Ramos (cell line): ENCODE measurements around the gene NUDT11.
"Not testable (repeated sequence)": the region's sequence is repeated elsewhere in the genome, so short reads cannot be mapped to it uniquely, and the experiment has no call there.

Experiments used
- in situ Hi-C: fragments of 300-500 bp; cut with MboI; formaldehyde crosslinking; loops from one replicate; pipeline ENCODE4 v1.14.3; 2022; ENCODE audit warnings: low sequenced_read_pairs; ENCODE audit not compliant: unreplicated experiment

Gene NUDT11

DNA sequence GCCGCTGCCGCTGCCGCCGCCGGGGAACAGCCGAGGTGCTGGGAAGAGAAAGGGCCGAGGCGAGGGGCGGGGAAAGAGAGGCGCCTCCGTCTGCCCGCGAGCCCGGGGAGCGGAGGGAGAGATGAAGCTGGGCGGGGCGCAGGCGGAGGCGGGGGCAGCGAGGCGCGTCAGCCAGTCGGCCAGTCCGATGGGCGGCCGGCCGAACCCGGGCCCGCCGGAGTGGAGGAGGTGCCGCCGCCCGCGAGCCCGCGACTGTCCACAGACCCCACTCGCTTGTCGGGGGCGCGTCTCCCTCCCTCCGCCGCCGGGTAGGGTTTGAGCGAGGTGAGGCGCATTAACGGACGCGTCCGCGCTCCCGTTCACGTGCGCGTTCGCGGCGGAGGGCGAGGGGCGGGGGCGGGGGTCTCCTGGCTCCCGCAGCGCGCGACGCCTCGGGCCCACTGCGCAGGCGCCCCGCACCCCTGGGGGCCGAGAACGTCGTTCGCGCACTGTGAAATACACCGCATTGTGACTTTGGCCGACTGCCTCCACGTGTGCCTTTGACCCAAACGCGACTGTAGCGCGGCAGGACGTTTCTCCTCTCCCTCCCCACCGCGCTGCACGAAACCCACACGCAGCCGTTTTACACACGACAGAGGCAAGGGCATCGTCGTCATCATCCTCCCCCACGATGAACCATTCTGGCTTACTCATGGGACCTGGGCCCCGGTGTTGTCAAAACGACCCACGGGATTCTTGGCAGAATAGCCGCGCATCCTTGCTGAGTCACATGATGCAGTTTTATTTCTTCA is at the start of gene NUDT11:
Gene NUDT11 (minus strand): TSS at position 92 of the 791 bp plus-strand sequence. CDS start 148 bp downstream, outside the sequence.
- in situ Hi-C loops: no loop called here

DNA sequence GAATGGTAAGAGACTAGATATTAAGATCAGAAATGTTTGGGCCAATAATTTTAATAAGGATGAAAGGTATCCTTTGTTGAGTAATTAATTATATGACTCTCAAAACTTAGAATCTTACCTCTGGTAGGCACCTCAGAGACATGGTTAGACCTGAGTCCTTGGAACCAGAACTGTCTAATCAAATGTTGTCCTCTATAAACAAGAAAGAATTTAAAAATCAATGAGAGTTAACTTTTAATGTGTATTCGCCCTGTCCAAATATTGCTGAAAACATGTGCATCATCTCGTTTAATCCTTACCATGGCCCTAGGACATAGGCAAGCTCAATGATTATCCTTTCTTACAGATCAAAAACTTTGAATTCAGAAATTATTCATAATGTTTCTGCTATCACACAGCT is 24.0 kb upstream of the NUDT11 start:
- in situ Hi-C loops: no loop called here

DNA sequence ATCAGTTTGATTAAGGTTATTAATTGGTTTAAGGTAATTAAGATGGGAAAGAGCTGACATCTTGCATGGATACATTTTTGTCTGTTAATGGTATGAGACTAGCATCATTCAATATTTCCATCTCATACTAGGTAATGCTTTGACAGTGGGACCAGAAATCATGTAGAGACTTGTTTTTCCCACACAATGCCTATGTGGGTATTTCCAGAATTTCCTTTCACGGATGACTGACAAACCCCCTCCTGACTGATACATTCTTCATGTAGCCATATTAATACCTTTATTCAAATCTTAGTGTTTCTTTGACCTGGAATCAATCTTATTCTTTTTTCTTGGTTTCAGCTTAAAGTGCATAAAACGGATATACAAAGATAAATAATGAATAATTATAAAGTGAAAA is 22.7 kb upstream of the NUDT11 start:
- in situ Hi-C loops: not testable (repeated sequence)

DNA sequence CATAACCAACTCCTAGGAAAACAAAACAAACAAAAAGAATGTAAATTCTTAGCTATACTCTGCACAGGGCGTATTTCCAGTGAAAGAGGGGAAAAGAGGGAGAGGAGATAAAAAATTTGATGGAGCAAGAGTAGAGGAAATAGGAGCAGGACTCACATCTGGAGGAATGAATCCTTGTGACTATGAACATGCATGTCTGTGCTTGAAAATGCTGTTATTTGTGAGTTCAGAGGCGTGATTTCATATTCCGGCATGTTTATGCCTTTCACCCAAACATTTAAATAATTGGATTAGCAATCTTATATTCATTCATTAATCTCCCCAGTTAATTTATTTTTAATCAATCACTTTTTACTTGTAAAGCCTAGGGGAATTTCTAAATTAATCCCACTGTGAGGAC is 11.2 kb upstream of the NUDT11 start:
- in situ Hi-C loops: no loop called here

DNA sequence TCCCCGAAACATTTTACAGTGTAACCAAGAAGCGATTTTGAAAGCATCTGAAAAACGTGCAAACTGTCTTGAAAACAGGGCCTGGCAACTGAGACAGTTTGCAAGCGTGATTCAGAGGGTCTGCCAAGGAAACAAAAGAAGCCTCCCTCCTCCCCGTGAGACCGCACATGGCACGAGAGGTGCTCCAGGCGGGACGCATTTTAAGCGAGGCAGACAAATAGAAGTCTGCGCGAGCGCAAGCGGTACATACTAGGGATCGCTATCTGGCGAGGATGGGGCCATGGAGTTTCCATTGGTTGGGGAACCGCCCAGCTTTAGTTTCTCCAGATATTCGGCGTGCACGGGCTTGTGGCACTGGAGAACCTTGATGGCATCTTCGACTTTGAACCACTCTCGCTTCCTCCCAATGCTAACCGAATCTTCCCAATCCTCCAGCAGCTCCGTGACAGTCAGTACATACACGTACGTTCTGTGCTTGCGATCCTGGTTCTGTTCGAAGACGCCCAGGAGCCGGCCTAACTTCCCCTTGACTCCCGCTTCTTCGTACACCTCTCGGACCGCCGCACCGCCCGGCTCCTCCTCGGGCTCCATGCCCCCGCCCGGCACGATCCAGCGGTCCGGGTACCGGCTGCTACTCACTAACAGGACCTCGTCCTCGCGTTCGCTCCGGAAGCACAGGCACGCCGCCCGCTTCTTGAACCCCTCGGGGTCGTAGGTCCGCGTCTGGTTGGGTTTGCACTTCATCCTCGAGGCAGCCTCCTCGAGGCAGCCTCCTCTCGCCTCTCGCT is 497 bp downstream of the NUDT11 start:
- in situ Hi-C loops: not testable (repeated sequence)

DNA sequence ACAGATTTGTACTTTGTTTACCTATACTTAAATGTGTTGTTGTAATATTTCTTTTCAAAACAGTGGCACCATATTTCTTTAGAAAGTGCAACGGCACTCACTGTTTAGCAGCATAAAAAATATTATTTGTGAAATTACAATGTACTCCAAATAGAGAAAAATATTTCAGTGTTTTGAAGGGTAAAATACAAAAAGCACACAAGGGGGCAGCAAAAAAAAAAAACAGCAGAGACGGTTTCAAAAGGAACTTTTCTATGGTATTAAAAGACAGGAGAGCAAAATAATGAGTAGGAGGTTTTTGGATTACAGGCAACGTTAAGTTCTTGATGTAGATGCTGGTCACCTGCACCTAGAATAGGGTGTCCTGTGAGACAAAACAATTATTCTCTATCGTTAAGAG is 2.0 kb downstream of the NUDT11 start:
- in situ Hi-C loops: no loop called here

DNA sequence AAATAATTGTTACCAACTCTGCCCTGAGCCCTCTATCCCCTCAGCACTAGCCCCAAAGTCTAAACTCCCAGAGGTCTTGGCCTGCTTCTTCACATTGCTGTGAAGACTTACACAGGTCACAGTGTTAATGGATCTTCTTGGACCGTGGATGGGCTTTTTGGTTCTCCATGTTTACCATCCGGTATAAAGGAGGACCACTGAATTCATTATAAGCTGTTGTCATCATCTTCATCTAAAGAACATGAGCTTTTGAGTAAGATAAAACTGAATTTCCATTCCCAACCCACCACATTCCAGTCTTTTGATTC is 8.5 kb downstream of the NUDT11 start:
- in situ Hi-C loops: no loop called here

DNA sequence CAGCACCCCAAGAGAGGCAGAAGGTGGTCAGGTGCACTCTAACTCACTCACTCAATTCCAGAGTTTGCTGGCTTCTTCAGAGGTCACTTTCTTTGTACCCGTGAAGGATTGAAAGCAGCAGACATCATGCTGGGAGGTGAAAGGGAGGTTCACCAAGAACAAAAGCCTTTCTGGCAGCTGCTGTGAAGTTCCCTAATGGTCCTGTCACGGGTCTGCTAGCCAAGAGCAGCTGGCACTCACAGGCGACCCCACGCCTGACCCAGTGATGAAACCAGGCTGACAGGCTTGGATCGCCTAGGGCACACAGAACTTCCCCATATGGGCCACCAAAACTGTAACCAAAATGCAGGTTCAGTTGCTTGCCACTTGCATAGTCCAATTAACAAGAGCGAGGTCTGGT is 11.8 kb downstream of the NUDT11 start:
- in situ Hi-C loops: no loop called here

DNA sequence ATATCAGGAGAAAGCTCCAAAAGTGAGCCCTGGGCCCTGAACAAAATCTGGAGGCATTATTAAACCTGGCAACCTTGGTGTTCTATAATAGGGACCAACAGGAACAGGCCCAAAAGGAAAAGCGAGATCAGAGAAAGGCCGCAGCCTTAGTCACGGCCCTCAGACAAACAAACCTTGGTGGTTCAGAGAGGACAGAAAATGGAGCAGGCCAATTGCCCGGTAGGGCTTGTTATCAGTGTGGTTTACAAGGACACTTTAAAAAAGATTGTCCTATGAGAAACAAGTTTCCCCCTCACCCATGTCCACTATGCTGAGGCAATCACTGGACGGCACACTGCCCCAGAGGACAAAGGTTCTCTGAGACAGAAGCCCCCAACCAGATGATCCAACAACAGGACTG is 14.0 kb downstream of the NUDT11 start:
- in situ Hi-C loops: not testable (repeated sequence)

DNA sequence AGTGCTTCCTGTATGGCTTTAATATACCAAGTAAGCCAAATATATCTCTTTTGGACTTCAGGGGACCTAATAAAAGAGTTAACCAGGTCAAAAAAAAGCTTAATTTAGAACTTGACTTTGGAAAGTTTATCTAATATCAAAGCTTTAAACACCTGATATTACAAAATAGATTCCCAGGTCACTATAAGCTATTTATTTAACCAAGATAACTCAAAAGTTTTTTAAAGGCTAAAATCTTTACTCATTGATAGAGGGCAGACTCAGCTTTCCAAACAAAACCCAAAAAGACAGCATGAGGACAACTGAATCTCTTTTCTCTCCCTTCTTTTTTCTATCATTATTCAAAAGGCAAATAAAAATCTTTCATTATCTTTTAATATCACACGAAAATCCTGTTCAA is 19.5 kb downstream of the NUDT11 start:
- in situ Hi-C loops: no loop called here

DNA sequence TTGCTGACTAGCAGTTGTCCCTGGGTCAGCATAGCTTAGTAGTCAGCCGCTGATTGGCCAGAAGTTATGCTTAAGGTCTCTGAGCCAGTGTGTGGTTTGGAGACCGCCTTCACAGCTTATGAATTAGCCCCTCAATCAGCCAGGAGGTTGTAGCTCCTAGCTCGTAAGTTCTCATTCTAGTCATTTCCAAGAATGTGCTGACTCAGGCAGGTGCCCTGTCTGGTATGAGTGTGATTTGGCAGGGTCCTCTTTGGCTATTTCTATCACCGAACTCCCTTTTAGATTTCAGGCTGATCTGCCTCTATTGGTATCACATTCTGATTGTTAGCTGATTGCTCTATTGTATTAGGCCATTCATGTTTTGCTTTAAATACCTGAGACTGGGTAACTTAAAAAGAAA is 33.1 kb downstream of the NUDT11 start:
- in situ Hi-C loops: no loop called here

DNA sequence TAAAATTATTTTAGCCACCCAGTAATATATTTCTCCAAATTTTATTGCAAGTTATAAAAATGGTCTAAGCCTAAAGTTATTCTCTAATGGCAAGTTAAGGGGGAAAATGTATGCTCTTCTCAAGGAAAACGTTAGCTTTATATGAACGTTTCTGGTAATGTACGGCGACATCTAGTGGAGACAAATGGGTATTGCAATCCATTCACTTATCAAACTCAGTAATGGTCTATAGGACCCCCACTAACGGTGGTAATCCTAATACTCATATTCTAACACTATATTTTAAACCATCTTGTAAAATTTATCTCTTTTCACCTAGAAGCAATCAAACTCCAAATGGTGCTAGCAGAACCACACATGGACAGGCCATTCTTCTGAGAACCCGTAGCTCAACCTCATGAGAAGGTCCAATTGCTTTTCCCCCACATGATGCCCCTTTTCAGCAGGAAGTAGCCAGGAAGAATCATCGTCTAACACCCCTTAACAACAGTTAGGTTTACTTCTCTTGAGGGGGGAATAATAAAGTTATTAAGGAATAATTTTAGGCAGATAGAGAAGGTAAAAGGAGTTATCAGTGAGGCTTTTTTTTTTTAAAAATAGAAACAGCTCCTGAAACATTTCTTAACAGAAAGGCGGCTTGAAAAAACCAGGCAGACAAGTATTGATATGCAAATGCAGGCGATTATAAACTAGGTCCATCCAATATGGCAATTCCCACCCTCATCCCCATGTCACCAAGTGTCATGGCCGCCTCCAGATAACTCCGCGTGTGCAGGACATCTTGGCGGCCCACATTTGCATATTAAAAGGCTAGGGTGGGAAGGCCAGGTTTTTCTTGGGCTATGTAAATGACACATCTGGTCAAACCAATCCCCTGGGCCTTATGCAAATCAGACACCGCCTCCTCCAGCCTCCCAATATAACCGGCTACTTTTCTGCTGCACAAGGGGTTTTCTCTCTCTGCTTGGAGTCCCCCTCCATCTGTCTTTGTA is 35.0 kb downstream of the NUDT11 start:
- in situ Hi-C loops: no loop called here

DNA sequence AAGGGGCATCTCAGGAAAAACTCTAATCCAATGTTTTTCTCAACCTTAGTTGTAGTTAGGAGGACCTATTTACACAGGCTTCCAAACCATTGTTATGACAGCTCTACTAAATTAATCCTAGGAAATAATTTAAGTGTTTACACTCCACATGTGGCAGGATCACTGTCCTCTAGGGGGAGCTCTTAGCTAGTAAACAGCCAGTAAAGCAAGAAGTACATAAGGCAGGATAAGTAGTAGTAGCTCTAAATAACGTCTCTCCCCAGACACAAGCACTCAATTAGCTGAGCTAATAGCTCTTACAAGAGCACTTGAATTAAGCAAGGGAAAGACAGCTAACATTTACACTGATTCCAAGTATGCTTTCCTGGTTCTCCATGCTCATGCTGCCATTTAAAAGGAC is 37.3 kb downstream of the NUDT11 start:
- in situ Hi-C loops: no loop called here

DNA sequence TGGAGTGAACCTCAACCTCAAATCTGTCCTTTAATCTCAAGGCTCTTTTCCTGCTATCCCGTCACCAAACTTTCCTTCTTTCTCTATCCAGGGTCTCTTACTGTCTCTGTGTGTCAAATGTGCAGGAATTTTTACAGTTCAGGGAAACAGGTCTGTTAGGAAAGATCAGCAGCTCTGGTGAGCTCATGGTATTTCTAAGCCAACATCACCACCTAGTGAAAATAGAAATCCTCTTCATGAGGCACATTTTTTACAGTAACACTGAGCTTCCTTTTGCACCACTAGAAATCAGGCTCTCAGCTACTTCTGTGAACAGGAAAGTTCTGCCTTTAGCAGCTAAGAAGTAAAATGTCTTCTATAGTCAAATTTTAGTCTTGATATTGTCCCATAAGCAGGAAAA is 39.6 kb downstream of the NUDT11 start:
- in situ Hi-C loops: no loop called here

DNA sequence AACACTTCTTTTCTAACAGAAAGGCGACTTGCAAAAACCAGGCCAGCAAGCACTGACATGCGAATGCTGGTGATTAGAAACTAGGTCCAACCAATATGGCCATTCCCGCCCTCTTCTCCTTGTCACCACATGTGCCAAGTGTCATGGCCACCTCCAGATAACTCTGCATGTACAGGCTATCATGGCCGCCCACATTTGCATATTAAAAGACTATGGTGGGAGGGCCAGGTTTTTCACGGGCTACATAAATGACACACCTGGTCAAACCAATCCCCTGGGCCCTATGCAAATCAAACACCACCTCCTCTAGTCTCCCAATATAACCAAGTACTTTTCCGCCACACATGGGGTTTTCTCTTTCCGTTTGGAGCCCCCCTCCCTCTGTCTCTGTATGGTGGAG is 40.1 kb downstream of the NUDT11 start:
- in situ Hi-C loops: no loop called here

DNA sequence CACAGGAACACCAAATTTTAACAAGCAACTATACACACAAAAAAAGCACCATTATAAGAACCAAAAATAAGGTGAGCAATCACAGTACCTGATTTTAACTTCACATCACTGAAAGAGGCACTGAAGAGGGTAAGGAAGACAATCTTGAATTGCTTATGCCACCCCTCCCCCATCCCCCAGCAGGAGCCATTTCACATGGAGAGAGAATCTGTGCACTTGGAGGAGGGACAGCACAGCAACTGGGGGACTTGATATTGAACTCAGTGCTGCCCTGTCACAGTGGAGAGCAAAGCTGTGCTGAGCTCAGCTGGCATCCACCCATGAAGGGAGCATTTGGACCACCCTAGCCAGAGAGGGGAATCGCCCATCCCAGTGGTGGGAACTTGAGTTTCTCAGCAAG is 56.0 kb downstream of the NUDT11 start:
- in situ Hi-C loops: no loop called here
